Measurements from ENCODE around the gene GLB1L3.

GLB1L3 gene

DNA sequence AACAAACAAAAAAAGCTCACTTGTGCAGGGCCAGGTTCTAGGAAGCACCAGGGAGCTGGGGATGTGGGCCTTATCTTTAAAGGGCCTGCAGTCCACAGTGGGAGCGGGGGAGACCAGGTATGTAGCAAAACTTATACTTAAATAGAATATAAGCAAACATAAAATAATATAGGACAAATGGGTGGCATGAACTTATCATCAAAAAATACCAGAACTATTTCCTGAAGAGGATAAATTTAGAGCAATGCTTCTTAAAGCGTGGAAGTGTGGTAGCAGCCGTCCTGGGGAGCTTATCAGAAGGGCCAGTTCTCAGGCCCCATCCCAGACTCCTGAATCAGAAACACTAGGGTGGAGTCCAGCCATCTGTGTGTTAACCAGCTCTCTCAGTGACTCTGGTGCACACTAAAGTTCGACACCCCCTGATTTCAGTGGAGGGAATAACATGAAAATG lies 42.4 kb upstream of the GLB1L3 start:
- TF ChIP-seq, protein P1, sequence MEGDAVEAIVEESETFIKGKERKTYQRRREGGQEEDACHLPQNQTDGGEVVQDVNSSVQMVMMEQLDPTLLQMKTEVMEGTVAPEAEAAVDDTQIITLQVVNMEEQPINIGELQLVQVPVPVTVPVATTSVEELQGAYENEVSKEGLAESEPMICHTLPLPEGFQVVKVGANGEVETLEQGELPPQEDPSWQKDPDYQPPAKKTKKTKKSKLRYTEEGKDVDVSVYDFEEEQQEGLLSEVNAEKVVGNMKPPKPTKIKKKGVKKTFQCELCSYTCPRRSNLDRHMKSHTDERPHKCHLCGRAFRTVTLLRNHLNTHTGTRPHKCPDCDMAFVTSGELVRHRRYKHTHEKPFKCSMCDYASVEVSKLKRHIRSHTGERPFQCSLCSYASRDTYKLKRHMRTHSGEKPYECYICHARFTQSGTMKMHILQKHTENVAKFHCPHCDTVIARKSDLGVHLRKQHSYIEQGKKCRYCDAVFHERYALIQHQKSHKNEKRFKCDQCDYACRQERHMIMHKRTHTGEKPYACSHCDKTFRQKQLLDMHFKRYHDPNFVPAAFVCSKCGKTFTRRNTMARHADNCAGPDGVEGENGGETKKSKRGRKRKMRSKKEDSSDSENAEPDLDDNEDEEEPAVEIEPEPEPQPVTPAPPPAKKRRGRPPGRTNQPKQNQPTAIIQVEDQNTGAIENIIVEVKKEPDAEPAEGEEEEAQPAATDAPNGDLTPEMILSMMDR (IDR thresholded peaks at IDR 0.05; ENCODE audit: extremely low read depth, missing control alignments) = no peak
- DNase-seq (ENCODE audit: low spot score) = no peak

DNA sequence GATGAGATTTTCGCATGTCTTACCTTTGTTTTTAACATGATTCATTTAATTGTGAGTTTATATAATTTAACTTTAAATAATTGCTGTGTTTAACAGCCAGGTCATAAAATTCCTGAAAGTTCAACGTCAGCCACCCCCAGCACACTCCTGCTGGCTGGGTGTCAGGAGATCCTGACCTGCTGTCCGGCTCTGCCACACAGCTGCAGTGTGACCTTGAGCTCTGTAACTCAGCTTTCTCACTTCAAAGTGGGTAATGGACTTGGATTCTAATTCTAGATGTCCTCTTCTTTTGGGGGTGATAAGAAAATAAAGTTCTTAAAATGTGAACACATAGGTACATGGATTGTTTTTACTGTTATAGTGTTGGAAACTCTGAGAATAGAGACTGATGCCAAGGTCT lies 40.8 kb upstream of the GLB1L3 start:
- no peak for DNase-seq (ENCODE audit: low spot score)
- TF ChIP-seq, protein P1 (IDR thresholded peaks at IDR 0.05; ENCODE audit: extremely low read depth, missing control alignments) = no peak

DNA sequence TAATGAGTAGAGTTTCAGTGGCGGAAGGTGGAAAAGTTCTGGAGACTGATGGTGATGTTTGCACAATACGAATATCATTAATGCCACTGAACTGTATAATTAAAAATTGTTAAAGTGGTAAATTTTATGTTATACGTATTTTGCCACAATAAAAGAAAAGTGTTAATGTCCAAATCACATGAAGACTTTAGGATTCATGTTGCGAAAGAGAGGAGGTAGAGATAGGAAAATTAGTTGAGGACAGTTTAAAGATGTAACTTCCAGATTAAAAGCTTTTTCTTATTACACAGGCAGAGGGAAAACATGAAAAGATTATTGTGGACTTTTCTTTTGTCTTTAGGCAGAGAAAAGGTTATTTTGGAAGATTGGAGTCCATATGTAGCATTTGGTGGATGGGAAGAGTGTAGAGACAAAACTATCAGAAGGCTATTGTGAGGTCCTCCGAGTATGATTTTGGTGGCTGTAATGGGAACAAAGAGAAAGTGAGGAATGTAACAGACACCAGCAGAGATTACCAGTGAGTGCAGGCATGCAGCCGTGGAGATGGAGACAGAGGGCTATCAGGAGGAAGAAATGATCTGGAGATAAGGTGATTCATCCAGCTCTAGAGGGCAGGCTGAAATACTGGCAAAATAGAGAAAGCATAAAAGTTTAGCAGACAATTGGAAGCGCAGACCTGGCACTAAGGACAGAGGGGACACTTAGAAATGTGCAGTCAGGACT lies 39.2 kb upstream of the GLB1L3 start:
- DNase-seq (ENCODE audit: low spot score) = no peak
- TF ChIP-seq, protein P1 (IDR thresholded peaks at IDR 0.05; ENCODE audit: extremely low read depth, missing control alignments) = no peak

DNA sequence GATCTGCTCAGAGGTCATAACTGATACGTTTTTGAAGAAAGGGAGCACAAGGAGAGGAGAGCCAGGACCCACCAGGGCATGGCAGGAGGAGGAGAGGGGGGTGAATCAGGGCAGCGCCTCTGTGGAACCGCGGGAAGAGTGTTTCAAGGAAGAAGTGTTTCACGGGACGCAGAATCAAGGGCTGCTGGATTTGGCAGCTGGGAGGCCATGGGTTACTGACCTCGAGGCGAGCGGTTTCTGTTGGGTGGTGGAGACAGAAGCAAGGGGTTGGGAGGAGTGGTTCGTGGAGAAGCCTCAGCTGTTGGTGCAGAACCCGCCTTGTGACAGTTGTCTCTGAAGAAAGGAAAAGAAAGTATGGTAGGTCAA lies 38.6 kb upstream of the GLB1L3 start:
- TF ChIP-seq, protein P1 (IDR thresholded peaks at IDR 0.05; ENCODE audit: extremely low read depth, missing control alignments) = no peak
- DNase-seq (ENCODE audit: low spot score) = no peak

DNA sequence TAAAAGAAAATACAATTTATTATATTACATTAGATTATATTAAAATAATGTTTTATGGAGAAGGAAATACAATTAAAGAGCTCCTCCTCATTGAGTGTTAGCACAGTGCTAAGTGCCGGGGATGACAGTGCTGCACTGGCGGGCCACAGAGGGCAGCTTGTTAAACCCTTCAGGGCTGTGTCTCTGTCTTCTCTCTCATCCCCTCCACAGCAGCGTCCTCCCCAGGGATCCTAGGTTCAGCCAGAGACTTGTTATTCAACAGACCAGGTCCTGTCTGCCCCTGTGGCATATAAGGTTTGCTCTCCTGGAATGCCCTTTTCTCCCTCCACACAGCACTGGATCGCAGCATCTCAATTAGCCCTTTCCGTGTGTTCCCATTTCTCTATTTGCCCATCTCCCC lies 37.2 kb upstream of the GLB1L3 start:
- TF ChIP-seq, protein P1 (IDR thresholded peaks at IDR 0.05; ENCODE audit: extremely low read depth, missing control alignments) = no peak
- DNase-seq (ENCODE audit: low spot score) = no peak

DNA sequence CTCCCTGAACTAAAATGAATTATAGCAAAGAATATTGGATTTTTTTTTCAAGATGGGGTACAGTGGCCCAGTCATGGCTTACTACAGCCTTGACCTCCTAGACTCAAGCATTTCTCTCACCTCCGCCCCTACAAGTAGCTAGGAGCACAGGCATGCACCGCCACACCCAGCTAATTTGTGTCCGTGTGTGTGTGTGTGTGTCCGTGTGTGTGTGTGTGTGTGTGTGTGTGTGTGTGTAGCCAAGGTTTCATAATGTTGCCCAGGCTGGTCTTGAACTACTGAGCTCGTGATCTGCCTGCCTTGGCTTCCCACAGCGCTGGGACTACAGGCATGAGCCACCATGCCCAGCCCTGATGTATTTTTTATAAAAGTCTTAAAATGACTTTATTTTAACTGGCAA lies 35.6 kb upstream of the GLB1L3 start:
- TF ChIP-seq, protein P1 (IDR thresholded peaks at IDR 0.05; ENCODE audit: extremely low read depth, missing control alignments) = no peak
- DNase-seq (ENCODE audit: low spot score) = no peak

DNA sequence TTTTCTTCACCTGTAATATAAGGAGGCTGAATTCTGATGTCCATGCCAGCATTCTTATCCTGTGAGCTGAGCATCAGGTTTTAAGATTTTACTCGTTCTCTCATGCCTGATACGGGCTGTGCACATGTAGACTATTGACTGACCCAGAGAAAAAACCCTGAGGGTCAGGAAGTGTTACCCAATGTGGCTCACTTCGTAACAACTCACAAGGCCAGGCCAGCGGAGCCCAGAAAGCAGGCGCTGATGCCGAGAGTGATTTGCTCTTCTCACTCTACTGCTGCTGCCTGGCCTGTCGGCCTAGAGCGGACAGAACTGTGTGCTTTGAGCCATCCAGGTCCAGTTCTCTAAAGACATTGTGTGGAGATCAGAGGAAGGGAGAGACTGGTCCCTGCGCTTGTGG lies 33.8 kb upstream of the GLB1L3 start:
- DNase-seq (ENCODE audit: low spot score) = no peak
- TF ChIP-seq, protein P1 (IDR thresholded peaks at IDR 0.05; ENCODE audit: extremely low read depth, missing control alignments) = no peak
